AG04450 (cell line): ENCODE data around the gene HAT1. TPM values are rescaled to one million over a fixed set of nuclear protein-coding genes. Genes with fewer than 3 reads are reported as not detected.

Experiments used
- CTCF ChIA-PET: fragments of 300-600, 350-600 bp; formaldehyde crosslinking; extraction: SDS; loops from one replicate; lab custom pipeline; 2022; ENCODE audit warnings: antibody characterized with exemption, inconsistent platforms; lab: Charles Lee
- POLR2A ChIA-PET: fragments of 350-600 bp; formaldehyde crosslinking; extraction: SDS; loops from one replicate; lab custom pipeline; 2021; ENCODE audit warnings: antibody characterized with exemption, inconsistent platforms; lab: Yijun Ruan, JAX
- DNase-seq: peaks from one replicate; pipeline ENCODE4 v3.0.0-alpha.2; 2011; ENCODE audit warnings: low read depth, low spot score
- H3K27ac ChIP-seq: one replicate; pipeline ENCODE4 v1.5.1; 2012; ENCODE audit warnings: low read depth, low read length, control low read depth
- H3K27me3 ChIP-seq: one replicate; pipeline ENCODE4 v1.6.0; 2012; ENCODE audit warnings: low read length; ENCODE audit not compliant: control insufficient read depth, insufficient read depth
- H3K4me3 ChIP-seq: 2 replicates; pipeline ENCODE4 v1.5.1; 2011; ENCODE audit warnings: mild to moderate bottlenecking, low read depth, low read length, control low read depth
- H3K9me3 ChIP-seq: 2 replicates; pipeline ENCODE4 v1.5.1; 2012; ENCODE audit warnings: low read length; ENCODE audit not compliant: control insufficient read depth, insufficient read depth
- CTCF ChIP-seq: IDR thresholded peaks from 2 replicates; pipeline ENCODE4 v1.5.1; 2011; ENCODE audit warnings: low read depth, low read length, control low read depth, inconsistent platforms
- polyA plus RNA-seq: library from polyadenylated mRNA; depleted of rRNA; stranded (reverse); fragments of >200 nt; gene quantifications from 2 replicates; pipeline ENCODE4 v1.2.3, GENCODE V29; 2011

The HAT1 gene
- polyA plus RNA-seq, 1 experiment: 56.0 TPM

- no peak for DNase-seq
- CTCF ChIA-PET: no interaction called here
- Histone ChIP-seq H3K9me3 (no peaks in the 10 kb centered on the region), H3K27me3 (no peaks in the 10 kb centered on the region), H3K27ac (no peak overlapping the region), H3K4me3 (no peak overlapping the region)
- POLR2A ChIA-PET: no interaction called here
- TF ChIP-seq CTCF: no peak
These were observed 41.5 kb upstream of the HAT1 start for GRCh38 chr2:171880774-171881173.

GRCh38 chr2:171882089-171882769, 40.0 kb upstream of the HAT1 start:
- DNase-seq: no peak
- ChIA-PET POLR2A (no interaction called here), CTCF (interaction anchor here (0.9 kb wide), 1 partner anchor 176 kb away, joined by 3 read pairs; no protein-coding TSS in a partner anchor)
- no peak overlapping the region for H3K27ac ChIP-seq
- no peak for TF ChIP-seq CTCF
- H3K27me3 ChIP-seq: no peaks in the 10 kb centered on the region
- no peak overlapping the region for H3K4me3 ChIP-seq
- no peaks in the 10 kb centered on the region for H3K9me3 ChIP-seq

GRCh38 chr2:171883275-171883893, 38.9 kb upstream of the HAT1 start:
- 0 out of 2 replicates have a peak, but pooled peaks have one; percentile 8 for TF ChIP-seq CTCF
- CTCF ChIA-PET: interaction anchor here (0.9 to 1.1 kb wide), 2 partner anchors 178 to 244 kb away, joined by 3 read pairs; no protein-coding TSS in a partner anchor
- Histone ChIP-seq H3K27me3 (no peaks in the 10 kb centered on the region), H3K9me3 (no peaks in the 10 kb centered on the region), H3K4me3 (no peak overlapping the region), H3K27ac (no peak overlapping the region)
- POLR2A ChIA-PET: interaction anchor here (0.6 kb wide), 1 partner anchor 10 kb away, joined by 4 read pairs; no protein-coding TSS in a partner anchor
- DNase-seq: no peak

GRCh38 chr2:171889333-171889732, 32.9 kb upstream of the HAT1 start:
- Histone ChIP-seq H3K9me3 (no peaks in the 10 kb centered on the region; the same call in 1 of the 2 replicates), H3K27ac (no peak overlapping the region), H3K4me3 (no peak overlapping the region), H3K27me3 (no peaks in the 10 kb centered on the region)
- ChIA-PET POLR2A (no interaction called here), CTCF (no interaction called here)
- TF ChIP-seq CTCF: no peak
- DNase-seq: no peak

GRCh38 chr2:171889808-171890207, 32.5 kb upstream of the HAT1 start:
- no peaks in the 10 kb centered on the region for H3K27me3 ChIP-seq
- POLR2A ChIA-PET: no interaction called here
- CTCF ChIA-PET: no interaction called here
- DNase-seq: no peak
- TF ChIP-seq CTCF: no peak
- H3K27ac ChIP-seq: no peak overlapping the region
- H3K4me3 ChIP-seq: no peak overlapping the region
- H3K9me3 ChIP-seq: no peaks in the 10 kb centered on the region; the same call in 1 of the 2 replicates
